ENCODE results near the gene TNRC6A.
"Not testable (repeated sequence)": the region's sequence is repeated elsewhere in the genome, so short reads cannot be mapped to it uniquely, and the experiment has no call there.

The TNRC6A gene

DNA sequence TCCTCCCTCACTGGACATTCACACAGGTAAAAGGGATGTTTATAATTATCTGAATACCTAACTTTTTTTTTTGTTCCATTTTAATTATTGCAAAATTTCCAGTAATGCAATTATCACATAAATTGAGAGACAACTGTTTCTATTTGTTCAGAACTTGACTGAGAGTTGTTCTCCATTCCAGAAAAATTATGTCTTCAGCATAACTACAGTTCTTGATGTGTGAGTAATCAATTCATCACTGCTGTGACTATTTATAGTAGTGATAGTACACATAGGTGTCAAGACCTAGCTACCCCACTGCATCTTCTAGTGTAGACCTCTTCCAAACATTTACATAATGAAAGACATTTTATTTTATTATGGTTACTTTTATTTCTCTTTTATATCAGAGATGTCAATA is 5.8 kb upstream of the TNRC6A start:
- no peak for DNase-seq

DNA sequence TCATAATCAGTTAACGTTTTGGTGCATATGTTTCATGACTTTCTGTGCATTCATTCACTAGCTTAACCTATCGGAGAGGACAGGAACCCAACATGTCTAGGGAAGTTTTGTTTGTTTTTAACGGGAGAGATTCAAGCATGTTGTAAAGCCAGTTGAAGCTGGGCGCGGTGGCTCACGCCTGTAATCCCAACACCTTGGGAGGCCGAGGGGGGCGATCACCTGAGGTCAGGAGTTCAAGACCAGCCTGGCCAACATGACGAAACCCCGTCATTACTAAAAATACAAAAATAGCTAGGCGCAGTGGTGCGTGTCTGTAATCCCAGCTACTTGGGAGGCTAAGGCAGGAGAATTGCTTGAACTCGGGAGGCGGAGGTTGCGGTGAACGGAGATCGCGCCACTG is 1.4 kb upstream of the TNRC6A start:
- no peak for DNase-seq

DNA sequence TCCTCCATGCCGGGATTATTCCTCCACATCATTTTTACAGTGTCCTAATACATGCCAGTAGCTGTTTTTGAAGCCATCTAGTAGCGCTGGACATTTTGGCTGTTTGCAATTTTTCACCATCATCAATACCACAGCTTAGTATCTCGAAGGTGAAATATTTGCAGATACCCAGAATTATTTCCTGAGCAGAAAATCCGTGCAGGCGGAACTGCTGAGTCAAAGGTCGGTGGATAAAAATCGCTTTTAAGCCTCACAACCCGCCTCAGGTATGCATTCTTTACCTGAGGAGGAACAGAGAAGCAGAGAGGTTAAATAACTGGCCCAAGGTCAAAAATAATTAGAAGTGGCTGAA is 584 bp upstream of the TNRC6A start:
- DNase-seq: peak in 3 of 56 donors; percentile 12 to 36 (median 34)

DNA sequence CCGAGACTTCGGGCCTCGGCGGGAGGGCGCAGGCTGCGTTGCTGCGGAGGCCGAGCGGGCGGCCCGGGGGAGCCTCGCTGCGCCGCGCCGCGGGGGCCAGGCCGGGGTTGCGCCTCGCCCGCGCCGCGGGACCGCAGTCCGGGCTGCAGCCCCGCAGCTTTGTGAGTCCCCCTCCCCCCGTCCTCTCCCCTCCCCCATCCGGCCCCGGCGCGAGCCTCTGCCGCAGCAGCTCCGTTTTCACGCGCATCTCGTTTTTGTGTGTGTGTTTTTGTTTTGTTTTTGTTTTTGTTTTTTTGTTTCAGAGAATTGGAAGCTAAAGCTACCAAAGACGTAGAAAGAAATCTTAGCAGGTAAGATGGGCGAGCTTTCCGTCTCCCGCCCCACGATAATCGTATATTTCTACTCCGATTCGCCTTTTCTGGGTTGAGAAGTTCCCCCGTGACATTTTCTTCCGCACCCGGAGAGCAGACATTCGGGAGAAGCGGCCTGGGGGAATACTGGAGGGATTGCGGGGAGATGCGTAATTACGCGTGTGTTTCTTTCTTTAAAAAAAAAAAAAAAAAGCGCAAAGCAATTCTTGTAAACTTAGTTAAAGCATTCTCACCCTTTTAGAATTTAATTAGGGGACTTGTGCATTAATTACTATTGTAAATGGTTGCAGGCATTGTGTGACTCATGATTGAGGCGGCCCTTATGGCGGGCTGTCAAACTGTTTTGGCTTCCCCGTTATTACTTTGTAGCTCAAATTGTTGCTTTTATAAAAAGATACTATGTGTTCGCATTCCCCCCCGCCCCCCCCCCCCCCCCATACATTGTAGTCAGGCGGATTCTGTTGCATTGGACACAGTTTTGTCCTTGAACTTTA is 732 bp downstream of the TNRC6A start:
- peak in 30 of 56 donors; percentile 0 to 62 (median 34) for DNase-seq

GRCh38 chr16:24730914-24731313 is 1.5 kb downstream of the TNRC6A start:
- DNase-seq: no peak

DNA sequence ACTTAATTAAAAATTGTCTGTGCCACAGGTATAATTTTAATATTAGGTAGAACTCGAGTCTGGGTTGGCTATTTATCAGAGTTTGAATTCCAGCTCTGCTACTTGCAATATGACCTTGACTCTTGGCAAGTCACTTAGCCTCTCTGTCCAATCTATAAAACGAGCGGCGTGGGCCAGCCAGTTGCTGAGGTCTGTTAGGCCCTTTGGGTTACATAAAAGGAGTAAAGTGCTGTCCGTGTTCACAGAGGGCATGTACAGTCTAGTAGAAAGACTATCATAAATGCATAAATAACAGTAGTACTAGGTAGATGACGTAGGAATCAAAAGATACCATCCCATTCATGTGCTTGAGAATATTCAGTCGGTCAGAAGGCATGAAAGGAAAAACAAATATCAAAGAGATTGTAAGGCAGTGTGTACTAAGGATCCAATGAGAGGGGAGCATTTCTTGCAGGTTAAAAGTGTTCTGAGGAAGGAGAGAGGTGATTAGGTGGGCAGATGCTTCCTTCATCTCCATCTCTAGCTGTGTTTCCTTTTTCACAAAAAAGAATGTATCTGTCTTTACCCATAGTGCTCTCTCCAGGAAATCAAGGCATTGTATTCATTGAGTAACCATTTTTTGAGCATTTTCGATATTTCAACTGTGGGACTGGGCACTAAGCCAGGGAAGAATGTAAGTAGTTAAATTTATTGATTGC is 2.4 kb downstream of the TNRC6A start:
- DNase-seq: peak in 1 of 56 donors; percentile 0

GRCh38 chr16:24734382-24734781 is 4.9 kb downstream of the TNRC6A start:
- no peak for DNase-seq

DNA sequence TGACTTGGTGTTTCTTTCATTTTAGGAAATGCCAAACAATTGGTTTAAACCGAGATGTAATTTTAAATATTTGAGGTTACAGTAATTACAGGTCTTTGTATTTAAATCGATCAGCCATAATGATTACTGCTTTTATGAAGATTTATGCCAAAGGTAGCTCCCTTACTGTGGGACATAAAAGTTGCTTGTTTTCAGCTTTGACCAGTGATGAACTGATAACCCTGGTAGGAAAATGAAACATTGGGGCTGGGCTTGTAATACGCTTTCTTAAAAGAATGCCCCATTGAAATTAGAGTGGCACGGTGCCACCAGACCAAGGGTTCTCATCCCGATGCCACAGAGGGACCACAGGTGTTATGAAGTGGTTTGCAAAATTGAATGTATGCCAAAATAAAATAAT is 7.3 kb downstream of the TNRC6A start:
- DNase-seq: peak in 1 of 56 donors; percentile 19

DNA sequence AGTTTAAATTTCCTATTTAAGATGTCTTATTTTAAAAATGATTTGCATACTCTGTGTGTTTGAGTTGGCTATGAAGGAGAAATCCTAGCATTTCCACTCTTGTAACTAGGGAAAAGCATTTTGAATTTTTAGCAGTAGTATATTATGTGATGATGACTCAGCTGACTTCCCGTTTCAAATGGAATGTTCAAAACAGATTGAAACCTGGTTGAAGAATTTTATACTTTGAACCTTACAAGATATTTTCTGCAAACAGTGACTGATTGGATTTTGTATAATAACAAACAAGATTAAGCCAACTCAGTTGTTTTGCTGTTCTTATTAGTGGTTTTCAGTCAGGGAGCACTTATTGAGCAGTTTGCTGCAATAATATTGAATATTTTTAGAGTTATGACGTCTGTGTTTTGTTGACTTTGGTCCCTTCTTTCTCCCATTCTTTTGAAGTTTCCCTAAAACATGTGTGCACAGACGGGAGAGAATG is 8.0 kb downstream of the TNRC6A start:
- DNase-seq: no peak

- no peak for DNase-seq
Observed at GRCh38 chr16:24737916-24738594, 8.6 kb downstream of the TNRC6A start.

GRCh38 chr16:24738895-24739294 is 9.4 kb downstream of the TNRC6A start:
- no peak for DNase-seq

GRCh38 chr16:24741862-24742261 is 12.4 kb downstream of the TNRC6A start:
- DNase-seq: no peak

GRCh38 chr16:24742610-24743009 is 13.2 kb downstream of the TNRC6A start:
- DNase-seq: not testable (repeated sequence)

GRCh38 chr16:24745391-24745790 is 15.9 kb downstream of the TNRC6A start:
- DNase-seq: no peak

DNA sequence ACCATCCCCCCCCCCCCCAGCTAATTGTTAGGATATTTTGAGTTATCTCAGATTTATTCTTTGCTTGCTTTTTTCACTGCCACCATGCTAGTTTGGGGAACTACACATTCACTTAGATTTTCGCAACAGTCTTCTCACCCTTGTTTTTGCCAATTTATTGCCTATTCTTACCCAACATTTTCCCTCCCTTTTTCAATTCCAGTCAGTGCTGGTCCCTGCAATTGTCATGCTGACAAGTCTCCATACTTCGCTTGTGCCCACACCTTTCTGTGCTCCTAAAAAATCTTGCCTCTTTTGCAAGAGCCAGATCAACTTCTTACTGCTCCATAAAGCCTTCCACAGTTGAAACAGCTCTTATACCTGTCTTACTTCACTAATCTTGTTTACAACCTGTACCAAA is 16.3 kb downstream of the TNRC6A start:
- no peak for DNase-seq

- no peak for DNase-seq
Observed at GRCh38 chr16:24747441-24747840, 18.0 kb downstream of the TNRC6A start.

- peak in 25 of 56 donors; percentile 0 to 71 (median 17) for DNase-seq
Observed at GRCh38 chr16:24748242-24748641, 18.8 kb downstream of the TNRC6A start.

GRCh38 chr16:24749310-24749709 is 19.9 kb downstream of the TNRC6A start:
- DNase-seq: no peak

DNA sequence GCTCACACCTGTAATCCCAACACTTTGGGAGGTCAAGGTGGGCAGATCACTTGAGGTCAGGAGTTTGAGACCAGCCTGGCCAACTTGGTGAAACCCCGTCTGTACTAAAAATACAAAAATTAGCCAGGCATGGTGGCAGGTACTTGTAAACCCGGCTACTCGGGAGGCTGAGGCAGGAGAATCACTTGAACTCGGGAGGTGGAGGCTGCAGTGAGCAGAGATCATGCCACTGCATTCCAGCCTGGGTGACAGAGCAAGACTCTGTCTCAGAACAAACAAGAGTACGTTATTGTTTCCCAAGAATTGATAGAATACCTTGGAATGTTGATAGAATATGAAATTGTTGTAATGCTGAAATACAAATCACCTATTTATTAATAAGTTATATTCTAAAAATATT is 20.4 kb downstream of the TNRC6A start:
- DNase-seq: not testable (repeated sequence)

DNA sequence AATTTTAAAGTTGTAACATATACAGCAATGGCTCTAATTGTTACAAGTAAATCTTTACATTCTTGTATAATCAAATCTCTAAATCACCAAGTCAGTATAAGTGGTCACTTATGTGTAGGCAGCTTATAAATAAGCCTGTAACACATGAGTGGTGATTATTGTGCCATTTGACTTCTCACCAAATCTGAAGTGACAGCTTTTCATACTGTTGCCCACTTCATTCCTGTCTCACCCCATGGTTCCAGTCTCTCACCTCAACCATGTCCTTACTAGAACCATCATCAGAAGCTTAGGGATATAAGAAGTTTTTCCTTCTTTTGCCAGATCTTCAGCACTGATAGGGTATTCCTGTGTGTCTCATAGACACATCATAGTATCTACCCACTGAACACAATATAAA is 23.5 kb downstream of the TNRC6A start:
- no peak for DNase-seq

DNA sequence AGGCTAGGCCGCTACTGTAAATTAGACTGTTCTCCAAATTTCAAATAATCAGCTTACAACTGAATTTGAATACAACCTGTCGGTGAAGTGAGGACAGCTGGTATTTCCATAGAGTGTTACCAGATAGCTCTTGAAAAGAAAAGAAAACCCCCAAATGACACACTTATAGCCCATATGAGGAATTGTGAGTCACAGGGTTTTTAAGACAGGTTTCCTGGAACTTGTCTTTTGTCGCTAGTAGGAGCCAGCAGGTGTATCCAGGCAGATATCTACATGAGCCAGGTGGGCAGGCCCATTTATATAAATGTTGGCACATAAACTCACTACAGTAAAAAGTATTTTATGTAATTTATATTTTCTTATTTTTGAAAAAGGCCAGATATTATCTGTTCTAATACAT is 24.0 kb downstream of the TNRC6A start:
- no peak for DNase-seq

DNA sequence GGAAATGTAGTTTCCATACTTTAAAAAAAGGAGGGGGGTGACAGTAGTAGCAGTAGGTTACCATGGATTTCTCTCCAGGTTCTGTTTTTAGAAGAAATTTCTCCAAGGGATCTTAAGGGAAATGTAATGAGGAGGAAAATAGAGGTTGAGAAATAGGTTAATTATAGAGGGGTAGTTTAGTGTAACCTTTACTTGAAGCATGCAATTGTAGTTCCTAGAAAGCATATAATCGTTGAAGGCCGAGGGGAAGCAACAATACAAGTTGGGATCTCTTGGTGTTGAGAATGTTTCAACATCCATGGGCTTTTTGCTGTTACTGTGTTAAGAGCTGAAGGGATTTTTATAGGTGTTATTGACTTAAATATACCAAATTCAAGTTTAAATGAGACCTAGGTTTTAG is 25.1 kb downstream of the TNRC6A start:
- DNase-seq: no peak
